ENCODE measurements around the gene SPACA6.

Gene SPACA6

DNA sequence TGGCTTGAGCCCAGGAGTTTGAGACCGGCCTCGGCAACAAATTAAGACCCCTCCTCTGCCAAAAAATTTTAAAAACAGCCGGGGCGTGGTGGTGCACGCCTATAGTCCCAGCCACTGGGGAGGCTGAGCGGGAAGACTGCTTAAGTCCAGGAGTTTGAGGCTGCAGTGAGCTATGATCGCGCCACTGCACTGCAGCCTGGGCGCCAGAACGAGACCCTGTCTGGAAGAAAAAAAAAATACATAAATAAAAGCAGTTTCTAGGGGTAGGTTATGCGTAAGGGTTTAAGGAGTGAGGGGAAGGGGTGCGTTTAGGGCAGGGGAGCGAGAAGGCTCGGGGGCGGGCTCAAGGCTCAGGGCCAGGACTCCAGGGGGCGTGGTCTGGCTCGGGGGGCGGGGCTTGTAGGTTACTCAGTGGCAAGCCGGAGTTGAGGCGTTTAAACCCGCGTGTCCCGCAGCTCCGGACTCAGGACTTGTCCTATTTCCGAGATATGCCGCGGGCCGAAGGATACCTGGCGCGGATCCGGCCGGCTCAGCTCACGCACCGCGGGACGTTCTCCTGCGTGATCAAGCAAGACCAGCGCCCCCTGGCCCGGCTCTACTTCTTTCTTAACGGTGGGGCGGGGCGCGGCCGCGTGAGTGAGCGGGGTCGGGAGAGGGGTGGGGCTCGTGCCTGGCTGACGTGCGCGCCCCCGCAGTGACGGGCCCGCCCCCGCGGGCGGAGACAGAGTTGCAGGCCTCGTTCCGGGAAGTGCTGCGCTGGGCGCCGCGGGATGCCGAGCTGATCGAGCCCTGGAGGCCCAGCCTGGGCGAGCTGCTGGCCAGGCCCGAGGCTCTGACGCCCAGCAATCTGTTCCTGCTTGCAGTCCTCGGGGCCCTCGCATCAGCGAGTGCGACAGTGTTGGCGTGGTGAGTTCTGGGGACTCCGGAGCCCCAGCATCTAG lies 10.7 kb downstream of the SPACA6 start:
- peak; percentile 77 for DNase-seq (ENCODE audit: low spot score)

- no peak for DNase-seq (ENCODE audit: low spot score)
Measured at GRCh38 chr19:51704626-51705025, 11.5 kb downstream of the SPACA6 start.

GRCh38 chr19:51706296-51706695 lies 13.2 kb downstream of the SPACA6 start:
- no peak for DNase-seq (ENCODE audit: low spot score)

DNA sequence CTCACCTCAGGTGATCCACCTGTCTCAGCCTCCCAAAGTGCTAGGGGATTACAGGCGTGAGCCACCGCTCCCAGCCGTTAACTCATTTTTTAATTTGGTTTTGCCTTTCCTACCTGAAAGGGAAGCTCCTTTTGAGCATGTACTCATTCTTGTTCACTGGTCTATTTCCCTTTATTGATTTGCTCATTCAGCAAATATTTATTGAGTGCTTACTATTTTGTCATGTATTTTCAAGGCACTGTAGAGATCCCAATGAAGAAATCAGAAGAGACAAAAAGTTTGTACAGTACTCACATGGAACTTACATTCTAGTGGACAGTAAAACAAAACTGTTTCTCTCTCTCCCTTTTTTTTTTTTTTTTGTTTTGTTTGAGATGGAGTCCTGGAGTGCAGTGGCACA lies 13.8 kb downstream of the SPACA6 start:
- DNase-seq (ENCODE audit: low spot score) = no peak

GRCh38 chr19:51708811-51709210 lies 15.7 kb downstream of the SPACA6 start:
- no peak for DNase-seq (ENCODE audit: low spot score)

GRCh38 chr19:51709575-51709974 lies 16.4 kb downstream of the SPACA6 start:
- DNase-seq (ENCODE audit: low spot score) = no peak

DNA sequence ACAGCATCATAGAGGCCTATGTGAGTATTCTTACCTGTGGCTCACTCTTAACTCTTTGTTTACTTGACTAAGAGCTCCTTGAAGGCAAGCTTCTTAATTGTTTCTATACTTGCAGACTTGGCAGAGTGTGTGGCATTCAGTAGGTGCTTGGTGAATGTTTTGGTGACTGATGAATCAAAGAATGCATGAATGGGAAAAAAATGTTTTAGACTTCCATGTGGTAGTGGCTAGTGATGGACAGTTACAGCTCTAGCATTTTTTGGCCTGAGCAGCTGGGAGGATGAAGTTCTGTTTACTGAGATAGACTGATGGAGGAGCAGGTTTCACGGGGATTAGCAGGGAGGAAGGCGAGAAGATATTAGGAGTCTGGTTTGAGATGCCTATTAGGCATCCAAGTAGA lies 17.0 kb downstream of the SPACA6 start:
- DNase-seq (ENCODE audit: low spot score) = no peak

DNA sequence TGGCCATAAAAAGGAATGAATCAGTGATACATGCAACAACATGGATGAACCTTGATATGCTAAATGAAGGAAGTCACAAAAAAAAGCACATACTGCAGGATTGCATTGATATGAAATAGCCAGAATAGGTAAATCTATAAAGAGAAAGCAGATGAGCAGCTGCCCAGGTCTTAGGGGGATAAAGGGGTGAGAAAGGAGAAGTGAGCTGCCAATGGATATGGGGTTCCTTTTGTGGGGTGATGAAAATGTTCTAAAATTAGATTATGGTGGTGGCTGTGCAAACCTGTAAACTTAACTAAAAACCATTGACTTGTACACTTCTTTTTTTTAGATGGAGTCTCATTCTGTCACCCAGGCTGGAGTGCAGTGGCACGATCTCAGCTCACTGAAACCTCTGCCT lies 18.6 kb downstream of the SPACA6 start:
- DNase-seq (ENCODE audit: low spot score) = no peak

DNA sequence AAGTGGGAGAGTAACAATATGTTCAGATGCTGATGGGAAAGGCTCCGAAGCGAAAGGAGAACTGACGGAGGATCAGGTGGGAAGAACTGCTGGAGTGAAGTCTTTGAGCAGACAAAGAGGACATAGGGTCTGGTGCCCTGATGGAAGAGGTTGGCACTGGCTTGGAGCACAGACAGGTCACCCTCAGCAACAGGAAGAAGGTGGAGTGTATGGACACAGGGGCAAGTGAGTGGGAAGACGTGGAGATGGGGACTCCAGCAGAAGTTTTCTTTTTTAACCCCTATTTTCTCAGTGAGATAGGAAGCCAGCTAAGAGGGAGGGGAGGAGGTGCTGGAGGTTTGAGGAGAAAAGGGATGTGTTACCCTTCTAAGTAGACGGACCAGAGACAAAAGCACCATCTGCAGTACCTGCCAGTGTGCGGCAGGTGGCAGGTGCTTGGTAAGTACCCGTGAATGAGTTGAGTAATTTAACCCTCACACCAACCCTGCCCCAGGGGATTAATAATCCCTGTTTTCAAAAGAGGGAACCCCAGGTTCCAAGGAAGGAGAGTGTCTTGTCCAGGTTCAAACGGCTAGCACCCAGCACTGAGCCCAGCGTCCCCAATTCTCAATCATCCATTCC lies 19.4 kb downstream of the SPACA6 start:
- no peak for DNase-seq (ENCODE audit: low spot score)

- DNase-seq (ENCODE audit: low spot score) = no peak
Measured at GRCh38 chr19:51713319-51714285, 20.5 kb downstream of the SPACA6 start.

- no peak for DNase-seq (ENCODE audit: low spot score)
Measured at GRCh38 chr19:51714848-51715247, 21.7 kb downstream of the SPACA6 start.

GRCh38 chr19:51715850-51716249 lies 22.7 kb downstream of the SPACA6 start:
- DNase-seq (ENCODE audit: low spot score) = no peak

- DNase-seq (ENCODE audit: low spot score) = no peak
Measured at GRCh38 chr19:51716925-51717324, 23.8 kb downstream of the SPACA6 start.

DNA sequence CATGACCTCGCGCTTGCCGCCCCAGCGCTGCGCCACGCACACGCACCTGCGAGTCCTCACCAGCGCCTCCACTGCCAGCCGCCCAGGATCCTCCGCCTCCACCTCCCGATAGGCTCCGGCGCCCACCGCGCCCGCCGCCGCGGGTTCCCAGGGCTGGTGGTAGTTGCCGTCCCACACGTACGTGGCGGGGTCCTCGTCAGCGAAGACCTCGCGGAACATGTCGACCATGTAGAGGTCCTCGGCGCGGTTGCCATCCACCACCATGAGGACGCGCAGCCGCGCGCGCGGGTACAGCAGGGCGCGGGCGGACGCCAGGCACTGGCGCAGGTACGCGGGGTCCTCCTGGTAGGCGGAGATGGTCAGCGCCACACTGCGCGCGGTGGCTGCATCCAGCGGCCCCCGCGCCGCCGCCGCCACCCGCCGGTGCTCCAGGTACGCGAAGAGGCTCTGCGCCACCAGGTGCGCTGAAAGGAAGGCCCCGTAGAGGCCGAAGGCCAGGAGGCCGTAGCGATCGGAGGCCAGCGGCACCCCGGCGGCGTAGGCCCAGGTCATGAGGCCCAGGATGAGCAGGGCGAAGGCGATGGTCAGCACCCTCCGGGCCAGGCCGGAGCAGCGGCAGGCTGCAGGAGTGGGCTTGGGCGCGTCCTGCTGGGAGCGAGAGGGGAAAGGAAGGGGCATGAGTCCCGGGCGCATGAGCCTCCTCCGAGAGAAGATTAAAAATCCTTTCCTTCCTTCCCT lies 26.3 kb downstream of the SPACA6 start:
- no peak for DNase-seq (ENCODE audit: low spot score)

- DNase-seq (ENCODE audit: low spot score) = no peak
Measured at GRCh38 chr19:51721905-51722304, 28.8 kb downstream of the SPACA6 start.

DNA sequence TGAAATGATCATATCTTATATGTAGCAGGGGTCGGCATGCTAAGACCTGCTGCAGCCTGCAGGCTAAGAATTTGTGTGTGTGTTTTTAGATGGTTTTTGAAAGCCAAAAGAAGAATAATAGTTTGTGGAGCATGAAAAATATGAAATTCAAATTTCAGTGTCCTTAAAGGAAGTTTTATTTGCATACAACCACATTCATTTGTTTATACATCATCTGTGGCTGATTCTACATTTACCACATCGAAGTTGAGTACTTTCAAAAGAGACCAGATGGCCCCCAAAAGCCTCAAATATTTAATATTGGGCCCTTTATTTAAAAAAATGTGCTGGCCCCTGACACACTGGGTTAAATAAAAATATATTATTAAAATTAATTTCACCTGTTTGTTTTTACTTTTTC lies 29.4 kb downstream of the SPACA6 start:
- DNase-seq (ENCODE audit: low spot score) = no peak

DNA sequence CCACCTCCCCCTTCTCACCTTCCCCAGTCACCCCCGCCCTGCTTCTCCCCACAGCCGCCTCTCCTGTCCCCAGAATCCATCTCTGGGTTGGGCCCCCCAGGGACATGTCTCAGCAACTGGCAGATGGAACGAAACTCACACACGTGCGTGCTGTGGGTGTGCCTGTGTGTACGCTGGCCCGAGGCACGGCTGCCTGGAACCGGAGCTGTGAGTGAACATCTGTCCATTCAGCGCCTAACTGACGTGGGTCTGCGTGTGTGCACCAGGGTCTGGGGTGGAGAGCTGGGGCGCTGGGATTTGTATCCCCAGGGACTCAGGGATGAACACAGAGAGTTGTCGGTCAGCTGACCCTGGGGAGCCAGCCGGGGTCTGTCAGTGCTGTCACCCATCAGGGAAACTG lies 31.4 kb downstream of the SPACA6 start:
- no peak for DNase-seq (ENCODE audit: low spot score)

GRCh38 chr19:51726049-51726448 lies 32.9 kb downstream of the SPACA6 start:
- DNase-seq (ENCODE audit: low spot score) = no peak

- DNase-seq (ENCODE audit: low spot score) = no peak
Measured at GRCh38 chr19:51727349-51727880, 34.3 kb downstream of the SPACA6 start.

DNA sequence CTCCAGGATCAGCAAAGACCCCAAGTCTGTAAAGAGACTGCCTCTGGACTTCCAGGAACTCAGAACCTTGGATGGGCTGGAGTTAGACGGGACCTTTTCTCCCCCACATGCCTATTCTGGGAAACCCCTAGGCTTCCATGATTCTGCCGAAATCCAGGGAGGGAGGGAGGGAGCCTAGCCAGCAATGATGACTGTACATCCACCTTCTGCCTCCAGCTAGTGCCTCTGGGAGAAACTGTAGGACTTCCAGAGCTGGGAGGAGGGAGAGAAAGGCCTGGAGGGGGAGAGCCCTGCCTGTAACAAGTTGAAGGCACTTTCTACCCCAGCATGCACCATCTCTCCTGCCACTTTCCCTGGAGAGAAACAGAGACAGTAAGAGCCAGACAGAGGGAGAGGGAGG lies 36.7 kb downstream of the SPACA6 start:
- no peak for DNase-seq (ENCODE audit: low spot score)

DNA sequence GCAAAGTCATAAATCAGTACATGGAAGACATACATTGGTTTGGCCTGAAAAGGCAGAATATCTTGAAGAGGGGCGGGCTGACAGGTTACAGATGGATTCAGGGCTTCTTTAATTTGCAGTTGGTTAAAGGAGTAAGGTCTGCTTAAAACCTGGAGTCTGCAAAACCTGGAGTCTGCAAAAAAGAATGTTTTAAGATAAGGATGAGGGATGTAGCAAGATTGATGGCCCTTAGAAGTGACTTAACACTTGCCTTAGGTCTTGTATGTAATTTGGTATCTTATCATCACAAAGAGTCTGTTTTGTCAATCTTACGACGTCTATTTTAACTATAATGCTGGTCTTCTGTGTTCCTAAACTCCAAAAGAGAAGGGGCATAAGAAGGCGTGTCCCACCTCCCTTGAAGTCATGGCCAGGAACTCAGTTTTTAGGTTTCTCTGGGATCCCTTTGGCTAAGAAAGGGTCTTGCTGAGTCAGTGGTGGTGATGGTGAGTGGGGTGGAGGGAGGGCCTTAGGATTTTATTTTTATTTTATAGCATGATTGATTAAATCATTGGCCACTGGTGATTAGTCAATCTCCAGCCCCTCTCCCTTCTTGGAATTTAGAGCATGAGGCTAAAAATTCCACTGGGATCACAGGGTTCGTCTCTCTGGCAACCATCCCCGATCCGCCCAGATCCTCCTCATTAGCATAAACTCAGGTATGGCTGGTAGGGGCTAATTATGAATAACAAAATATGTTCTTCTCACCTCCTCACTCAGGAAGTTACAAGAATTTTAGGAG lies 40.8 kb downstream of the SPACA6 start:
- DNase-seq (ENCODE audit: low spot score) = no peak
